Endothelial cell of umbilical vein (primary cell): Measurements from ENCODE around the gene KMT2C. TPM values are rescaled to one million over a fixed set of nuclear protein-coding genes. Genes with fewer than 3 reads are reported as not detected.

ENCODE experiments used
- BruUV-seq: library from RNA; stranded (reverse); fragments of 400-500 nt; replicated peaks from 2 replicates; lab custom pipeline; 2021; lab: Mats Ljungman, UMichigan
- CTCF ChIA-PET: fragments of 300-600, 350-600 bp; sonication (Branson Sonifier 250); formaldehyde crosslinking; loops from one replicate; lab custom pipeline; 2021; ENCODE audit warnings: antibody characterized with exemption, inconsistent platforms; lab: Charles Lee
- POLR2A ChIA-PET: fragments of 300-600, 350-600 bp; sonication (Branson Sonifier 250); formaldehyde crosslinking; loops from one replicate; lab custom pipeline; 2021; ENCODE audit warnings: antibody characterized with exemption, inconsistent platforms; lab: Charles Lee
- DNase-seq: peaks from one replicate; pipeline ENCODE4 v3.0.0-alpha.2; 2011; ENCODE audit warnings: low read depth, low spot score
- FAIRE-seq: peaks from 2 replicates; lab custom pipeline; 2011; peaks lifted over from hg19 to GRCh38; lab: Jason Lieb, UNC
- H2AFZ ChIP-seq: 2 replicates; pipeline ENCODE4 v1.6.0; 2012; ENCODE audit warnings: low read depth, low read length, control low read depth, inconsistent platforms
- H3K27ac ChIP-seq: 2 replicates; pipeline ENCODE4 v1.5.1; 2011; ENCODE audit warnings: low read depth, mild to moderate bottlenecking, control low read depth, low read length, moderate library complexity; ENCODE audit not compliant: insufficient read depth
- H3K27me3 ChIP-seq, 2 experiments: 2 replicates each; pipeline versions ENCODE4 v1.6.0 to v1.6.1; 2011; ENCODE audit warnings: low read length in 2 of 2, mixed read lengths in 1 of 2; ENCODE audit not compliant: control insufficient read depth in 2 of 2, insufficient read depth in 2 of 2
- H3K36me3 ChIP-seq, 2 experiments: 2 replicates in 1 of 2; 3 replicates in 1 of 2; pipeline ENCODE4 v1.5.1; 2011; ENCODE audit warnings: low read length in 2 of 2, mild to moderate bottlenecking in 1 of 2, moderate library complexity in 1 of 2; ENCODE audit not compliant: control insufficient read depth in 2 of 2, insufficient read depth in 2 of 2; ENCODE audit errors: extremely low read depth in 1 of 2
- H3K4me1 ChIP-seq: 3 replicates; pipeline ENCODE4 v1.5.1; 2011; ENCODE audit warnings: mild to moderate bottlenecking, low read length; ENCODE audit not compliant: control insufficient read depth, insufficient read depth; ENCODE audit errors: extremely low read depth
- H3K4me2 ChIP-seq: 2 replicates; pipeline ENCODE4 v1.6.1; 2011; ENCODE audit warnings: low read length, control low read depth, mixed read lengths; ENCODE audit not compliant: insufficient read depth
- H3K4me3 ChIP-seq, 3 experiments: fragments of 200-600 bp in 1 of 3; sonication (generic), shearing (Covaris generic) in 1 of 3; replicated peaks in 1 of 3; 2 replicates each; pipeline ENCODE4 v1.5.1; 2011 to 2016; ENCODE audit warnings: control low read depth in 3 of 3, low read length in 3 of 3, mild to moderate bottlenecking in 2 of 3, inconsistent platforms in 1 of 3, low read depth in 1 of 3, moderate library complexity in 1 of 3; ENCODE audit not compliant: insufficient read depth in 1 of 3
- H3K79me2 ChIP-seq: 2 replicates; pipeline ENCODE4 v1.6.0; 2012; ENCODE audit warnings: low read length, inconsistent platforms; ENCODE audit not compliant: control insufficient read depth, insufficient read depth
- H3K9ac ChIP-seq: replicated peaks from 2 replicates; pipeline ENCODE3; 2011; ENCODE audit warnings: low read length, control low read depth; ENCODE audit not compliant: insufficient read depth; ENCODE audit errors: extremely low read depth
- H3K9me1 ChIP-seq: replicated peaks from 3 replicates; pipeline ENCODE4 v1.6.0; 2011; ENCODE audit warnings: mild to moderate bottlenecking, low read length; ENCODE audit not compliant: control insufficient read depth, insufficient read depth; ENCODE audit errors: extremely low read depth
- H3K9me3 ChIP-seq: replicated peaks from 2 replicates; pipeline ENCODE4 v1.5.1; 2012; ENCODE audit warnings: low read length, inconsistent platforms; ENCODE audit not compliant: control insufficient read depth, insufficient read depth
- H4K20me1 ChIP-seq: replicated peaks from 2 replicates; pipeline ENCODE3; 2011; ENCODE audit warnings: mild to moderate bottlenecking, low read length; ENCODE audit not compliant: control insufficient read depth, insufficient read depth; ENCODE audit errors: extremely low read depth
- CTCF ChIP-seq, 2 donors: IDR thresholded peaks; 1 replicate in 1 of 2; 2 replicates in 1 of 2; pipeline ENCODE4 v1.5.1; 2011; ENCODE audit warnings: low read length in 2 of 2, mild to moderate bottlenecking in 2 of 2, moderate library complexity in 2 of 2, control low read depth in 1 of 2, inconsistent platforms in 1 of 2, low read depth in 1 of 2; ENCODE audit not compliant: insufficient read depth in 1 of 2; ENCODE audit errors: extremely low read depth in 1 of 2
- EZH2 ChIP-seq: IDR thresholded peaks from 2 replicates; pipeline ENCODE4 v1.6.1; 2012; ENCODE audit warnings: borderline replicate concordance, low read depth, mild to moderate bottlenecking, moderate library complexity, low read length, inconsistent platforms; ENCODE audit not compliant: severe bottlenecking
- FOS ChIP-seq: IDR thresholded peaks from 2 replicates; pipeline ENCODE4 v1.6.1; 2011; ENCODE audit warnings: mild to moderate bottlenecking, low read length, moderate library complexity, borderline replicate concordance; ENCODE audit not compliant: insufficient read depth
- GATA2 ChIP-seq: IDR thresholded peaks from 2 replicates; pipeline ENCODE4 v1.7.0; 2011; ENCODE audit warnings: low read depth, mild to moderate bottlenecking, moderate library complexity, mixed read lengths, low read length; ENCODE audit not compliant: insufficient read length, insufficient read depth
- JUN ChIP-seq: IDR thresholded peaks from 2 replicates; pipeline ENCODE4 v1.6.1; 2011; ENCODE audit warnings: borderline replicate concordance, low read depth; ENCODE audit not compliant: insufficient read length, insufficient read depth
- MAX ChIP-seq: IDR thresholded peaks from 2 replicates; pipeline ENCODE4 v1.6.1; 2011; ENCODE audit not compliant: insufficient read depth, insufficient read length
- MYC ChIP-seq: IDR thresholded peaks from one replicate; pipeline ENCODE4 v1.6.1; 2011; ENCODE audit warnings: mild to moderate bottlenecking, low read depth, low read length
- POLR2A ChIP-seq: IDR thresholded peaks from 2 replicates; pipeline ENCODE4 v1.6.1; 2012; ENCODE audit warnings: low read depth, mild to moderate bottlenecking, control low read depth, low read length
- POLR2AphosphoS5 ChIP-seq: IDR thresholded peaks from 2 replicates; pipeline ENCODE4 v1.6.1; 2012; ENCODE audit warnings: low read depth, mild to moderate bottlenecking, control low read depth, low read length, moderate library complexity; ENCODE audit not compliant: insufficient read depth
- dilution Hi-C: fragments of 300-500 bp; cut with MboI; formaldehyde crosslinking; loops from one replicate; pipeline ENCODE4 v1.15.0; 2019; ENCODE audit warnings: low sequenced_read_pairs; ENCODE audit not compliant: extremely low pct_ligation_motif_present
- intact Hi-C: fragments of 100-400 bp; cut with micrococcal nuclease; formaldehyde crosslinking; loops from one replicate; pipeline ENCODE4 v1.10.0; 2022
- polyA plus RNA-seq, 4 experiments: library from polyadenylated mRNA; depleted of rRNA in 3 of 4; stranded (reverse) in 3 of 4; unstranded in 1 of 4; fragments of >200 nt; gene quantifications; 2 replicates each; pipeline versions ENCODE4 v1.2.1 to v1.2.3, GENCODE V29; 2011 to 2012; ENCODE audit warnings: missing spikeins in 1 of 4
- total RNA-seq: library from RNA; stranded (reverse); gene quantifications from 2 replicates; pipeline ENCODE4 v1.2.3, GENCODE V29; 2021

KMT2C gene
- total and polyA plus RNA-seq, 2 donors (not counting 3 experiments of a cell fraction or from before 2014, with no cell fraction given), result 8.0 to 53.7 TPM

- Histone ChIP-seq H3K9ac (no peak overlapping the region), H3K9me1 (no peaks in the 10 kb centered on the region), H3K4me3 (no peak overlapping the region), H3K27ac (no peak overlapping the region), H2AFZ (no peak overlapping the region), H4K20me1 (peaks cover 13% of the 10 kb centered on the region), H3K79me2 (peaks cover 82% of the 10 kb centered on the region), H3K27me3 (no peaks in the 10 kb centered on the region), H3K4me2 (no peak overlapping the region), H3K9me3 (peaks cover 2% of the 10 kb centered on the region), H3K36me3 (no peaks in the 10 kb centered on the region), H3K4me1 (peaks cover 6% of the 10 kb centered on the region)
- no peak for DNase-seq
- CTCF ChIA-PET, result no interaction called here
- POLR2A ChIA-PET, result no interaction called here
- no peak for FAIRE-seq
- TF ChIP-seq POLR2A (no peak), EZH2 (no peak), MYC (no peak), GATA2 (no peak), CTCF (IDR thresholded peaks at IDR 0.05; ENCODE audit: extremely low read depth in 1 of 2, insufficient read depth in 1 of 2, low read depth in 1 of 2, low read length in 2 of 2) (no peak), FOS (no peak), MAX (no peak), POLR2AphosphoS5 (no peak), JUN (no peak)
- intact Hi-C loops (no loop called here), dilution Hi-C loops (no loop called here)
- BruUV-seq, result no TSS peak
Observed at GRCh38 chr7:152399344-152399743, 36.5 kb downstream of the KMT2C start.
